HCT116 (cell line): ENCODE results near the gene LMAN2L. TPM values are rescaled to one million over a fixed set of nuclear protein-coding genes. Genes with fewer than 3 reads are reported as not detected.

Experiments
- ATAC-seq: fragments of 200-7000 bp; cut with Tn5 transposase; 2 replicates; pipeline ENCODE4 v1.9.1; 2020; ENCODE audit warnings: mild to moderate bottlenecking, moderate library complexity
- BruUV-seq: library from RNA; stranded (reverse); fragments of 400-500 nt; replicated peaks from 2 replicates; lab custom pipeline; 2021; lab: Mats Ljungman, UMichigan
- CTCF ChIA-PET: fragments of 300-600 bp; sonication (Branson Sonifier 250); formaldehyde crosslinking; loops from one replicate; lab custom pipeline; 2021; ENCODE audit warnings: antibody characterized with exemption; lab: Charles Lee
- POLR2A ChIA-PET: fragments of 300-600, 350-600 bp; sonication (Branson Sonifier 250); formaldehyde crosslinking; loops from one replicate; lab custom pipeline; 2021; ENCODE audit warnings: antibody characterized with exemption; lab: Charles Lee
- RAD21 ChIA-PET, 2 experiments: fragments of 300-600 bp; sonication (Branson Sonifier 250); formaldehyde crosslinking; loops; one replicate each; lab custom pipeline; 2023; ENCODE audit warnings: low total read pairs in 2 of 2; ENCODE audit not compliant: uncharacterized antibody in 2 of 2, unreplicated experiment in 2 of 2, low non-redundant PET in 1 of 2; lab: Charles Lee
- DNase-seq: peaks from one replicate; pipeline ENCODE4 v3.0.0-alpha.2; 2010; ENCODE audit warnings: low read depth, low spot score
- H2AFZ ChIP-seq: fragments of 200-600 bp; shearing (Covaris generic), sonication (generic); 2 replicates; pipeline ENCODE4 v1.6.1; 2017; ENCODE audit warnings: low read depth, mixed run types, mixed read lengths, antibody characterized with exemption, low read length; ENCODE audit not compliant: poor library complexity, severe bottlenecking
- H3K27ac ChIP-seq: 2 replicates; pipeline ENCODE4 v1.5.1; 2012; ENCODE audit warnings: low read depth, low read length
- H3K27me3 ChIP-seq: fragments of 200-600 bp; sonication (generic); 2 replicates; pipeline ENCODE4 v1.6.1; 2016; ENCODE audit warnings: mixed run types, low read length, mixed read lengths; ENCODE audit not compliant: insufficient read depth
- H3K36me3 ChIP-seq, 2 experiments: fragments of 200-500 bp in 1 of 2; fragments of 200-600 bp in 1 of 2; sonication (Bioruptor generic) in 1 of 2; sonication (generic) in 1 of 2; 2 replicates each; pipeline versions ENCODE4 v1.5.1 to v1.6.1; 2014 to 2016; ENCODE audit warnings: low read length in 2 of 2, inconsistent platforms in 1 of 2, mixed read lengths in 1 of 2, mixed run types in 1 of 2; ENCODE audit not compliant: insufficient read depth in 2 of 2, control insufficient read depth in 1 of 2
- H3K4me1 ChIP-seq, 2 experiments: fragments of 200-600 bp in 1 of 2; sonication (generic) in 1 of 2; 2 replicates each; pipeline versions ENCODE4 v1.5.1 to v1.6.1; 2012 to 2017; ENCODE audit warnings: low read length in 2 of 2, inconsistent platforms in 1 of 2, mild to moderate bottlenecking in 1 of 2, mixed read lengths in 1 of 2, mixed run types in 1 of 2, moderate library complexity in 1 of 2; ENCODE audit not compliant: insufficient read depth in 2 of 2, control insufficient read depth in 1 of 2
- H3K4me2 ChIP-seq: fragments of 200-600 bp; sonication (generic); 2 replicates; pipeline ENCODE4 v1.6.1; 2017; ENCODE audit warnings: mixed run types, low read length, mixed read lengths
- H3K4me3 ChIP-seq, 2 experiments: fragments of 200-600 bp in 1 of 2; sonication (generic) in 1 of 2; replicated peaks in 1 of 2; 2 replicates each; pipeline ENCODE4 v1.5.1; 2011 to 2016; ENCODE audit warnings: low read length in 2 of 2, control low read depth in 1 of 2, low read depth in 1 of 2, mild to moderate bottlenecking in 1 of 2, mixed read lengths in 1 of 2, mixed run types in 1 of 2
- H3K79me2 ChIP-seq: fragments of 200-600 bp; sonication (generic); 2 replicates; pipeline ENCODE4 v1.6.1; 2017; ENCODE audit warnings: mild to moderate bottlenecking, mixed run types, low read length, moderate library complexity, mixed read lengths; ENCODE audit not compliant: insufficient read depth
- H3K9ac ChIP-seq: fragments of 200-600 bp; sonication (generic); 2 replicates; pipeline ENCODE4 v1.6.1; 2016; ENCODE audit warnings: low read length, mixed read lengths
- H3K9me2 ChIP-seq: fragments of 200-600 bp; sonication (generic), shearing (Covaris generic); 2 replicates; pipeline ENCODE4 v1.6.1; 2017; ENCODE audit warnings: mixed run types, mild to moderate bottlenecking, moderate library complexity; ENCODE audit not compliant: insufficient read depth
- H3K9me3 ChIP-seq, 2 experiments: fragments of 200-500 bp in 1 of 2; fragments of 200-600 bp in 1 of 2; sonication (Bioruptor generic) in 1 of 2; sonication (generic) in 1 of 2; 2 replicates each; pipeline ENCODE4 v1.6.1; 2014 to 2017; ENCODE audit warnings: low read length in 2 of 2, mixed read lengths in 2 of 2, inconsistent platforms in 1 of 2, low read depth in 1 of 2, mild to moderate bottlenecking in 1 of 2, mixed run types in 1 of 2, moderate library complexity in 1 of 2; ENCODE audit not compliant: control insufficient read depth in 1 of 2, insufficient read depth in 1 of 2
- H4K20me1 ChIP-seq: fragments of 200-600 bp; sonication (generic), shearing (Covaris generic); 2 replicates; pipeline ENCODE4 v1.6.1; 2017; ENCODE audit warnings: mixed run types, mild to moderate bottlenecking, moderate library complexity; ENCODE audit not compliant: insufficient read depth
- CBX3 ChIP-seq: IDR thresholded peaks from 2 replicates; pipeline ENCODE4 v1.6.1; 2012; ENCODE audit warnings: low read depth
- CEBPB ChIP-seq: IDR thresholded peaks from 2 replicates; pipeline ENCODE4 v1.6.1; 2012; ENCODE audit warnings: low read depth
- EGR1 ChIP-seq: IDR thresholded peaks from 2 replicates; pipeline ENCODE4 v1.6.1; 2012; ENCODE audit warnings: low read depth
- EZH2 ChIP-seq: fragments of 200-600 bp; sonication (generic); IDR thresholded peaks from 2 replicates; pipeline ENCODE4 v1.6.1; 2017; ENCODE audit warnings: antibody characterized with exemption, mixed run types
- EZH2phosphoT487 ChIP-seq: fragments of 200-600 bp; IDR thresholded peaks from 2 replicates; pipeline ENCODE4 v1.6.1; 2018; ENCODE audit warnings: antibody characterized with exemption, borderline replicate concordance
- FOSL1 ChIP-seq: IDR thresholded peaks from 2 replicates; pipeline ENCODE4 v1.6.1; 2012; ENCODE audit warnings: low read depth
- SIN3A ChIP-seq: IDR thresholded peaks from 2 replicates; pipeline ENCODE4 v1.6.1; 2012; ENCODE audit warnings: low read depth
- SP1 ChIP-seq: IDR thresholded peaks from 2 replicates; pipeline ENCODE4 v1.6.1; 2012; ENCODE audit warnings: low read depth
- ZFX ChIP-seq: fragments of 450-650 bp; IDR thresholded peaks from 2 replicates; pipeline ENCODE4 v1.6.1; 2017
- intact Hi-C: fragments of 100-400 bp; cut with micrococcal nuclease; formaldehyde crosslinking; loops from 2 replicates; pipeline ENCODE4 v1.10.0; 2022
- total RNA-seq: library from RNA; stranded (reverse); gene quantifications from one replicate; pipeline ENCODE4 v1.2.1, GENCODE V29; 2021; ENCODE audit not compliant: unreplicated experiment

The LMAN2L gene
- total RNA-seq, 1 experiment from 2014 or later: 15.2 TPM

DNA sequence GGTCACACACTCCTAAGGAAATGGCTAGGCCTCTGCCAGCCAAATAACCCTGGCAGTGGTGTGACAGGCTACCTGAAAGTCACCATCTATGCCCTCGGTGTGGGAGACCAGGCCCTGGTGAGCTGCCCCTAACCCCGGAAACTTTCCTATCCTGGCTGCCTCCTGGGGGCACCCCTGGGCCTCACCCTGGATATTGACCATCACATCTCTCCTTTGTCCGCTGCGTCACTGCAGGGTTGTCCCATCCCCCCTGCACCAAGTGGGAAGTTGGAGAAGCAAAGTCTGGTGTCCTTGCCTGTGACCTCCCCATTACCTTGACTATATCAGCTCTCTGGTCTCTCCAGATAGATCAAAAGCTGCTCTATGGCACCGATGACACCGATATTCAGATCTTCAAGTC, 78.5 kb downstream of the LMAN2L start:
- BruUV-seq: no TSS peak
- Histone ChIP-seq H3K36me3 (no peaks in the 10 kb centered on the region), H3K79me2 (no peaks in the 10 kb centered on the region), H3K4me3 (no peak overlapping the region), H2AFZ (no peak overlapping the region), H3K27ac (no peak overlapping the region), H4K20me1 (no peaks in the 10 kb centered on the region), H3K4me2 (no peak overlapping the region), H3K9me2 (no peaks in the 10 kb centered on the region), H3K9ac (no peak overlapping the region), H3K4me1 (peaks cover 11 to 12% of the 10 kb centered on the region in 2 experiments), H3K9me3 (0 out of 4 replicates have a peak, but pooled peaks cover 0 to 4% of the 10 kb centered on the region in 2 experiments), H3K27me3 (no peaks in the 10 kb centered on the region)
- TF ChIP-seq EZH2phosphoT487 (no peak), SP1 (no peak), ZFX (no peak), SIN3A (no peak), EZH2 (no peak), EGR1 (no peak), CEBPB (no peak), FOSL1 (no peak)
- POLR2A ChIA-PET: no interaction called here
- RAD21 ChIA-PET: no interaction called here
- CTCF ChIA-PET: no interaction called here
- intact Hi-C loops: no loop called here
- no peak for ATAC-seq
- DNase-seq: no peak

DNA sequence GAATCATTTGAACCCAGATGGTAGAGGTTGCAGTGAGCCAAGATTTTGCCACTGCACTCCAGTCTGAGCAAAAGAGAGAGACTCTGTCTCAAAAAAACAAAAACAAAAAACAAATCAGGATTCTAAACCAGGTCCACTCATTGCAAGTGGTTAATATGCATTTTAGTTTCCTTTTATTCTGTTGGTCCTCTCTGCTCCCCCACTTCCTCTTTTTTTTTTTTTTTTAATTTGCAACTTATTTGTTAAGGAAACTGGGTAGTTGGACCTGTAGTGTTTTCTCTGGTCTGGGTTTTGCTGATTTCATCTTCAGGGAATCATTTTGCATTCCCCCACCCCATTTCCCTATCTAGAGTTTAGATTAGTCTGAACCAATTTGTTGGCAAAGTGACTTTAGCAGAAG, 83.3 kb downstream of the LMAN2L start:
- Histone ChIP-seq H2AFZ (no peak overlapping the region), H3K79me2 (no peaks in the 10 kb centered on the region), H3K9me3 (no peaks in the 10 kb centered on the region), H3K4me1 (no peaks in the 10 kb centered on the region), H3K9me2 (no peaks in the 10 kb centered on the region), H3K4me2 (no peak overlapping the region), H3K9ac (no peak overlapping the region), H3K27ac (no peak overlapping the region), H3K4me3 (no peak overlapping the region), H3K36me3 (no peaks in the 10 kb centered on the region), H4K20me1 (no peaks in the 10 kb centered on the region), H3K27me3 (no peaks in the 10 kb centered on the region)
- ATAC-seq (no peak), DNase-seq (no peak)
- BruUV-seq: no TSS peak
- TF ChIP-seq CEBPB (no peak), CBX3 (no peak)
- ChIA-PET POLR2A (no interaction called here), CTCF (no interaction called here), RAD21 (no interaction called here)
- intact Hi-C loops: no loop called here

Other genes with a start within 250 kb of the LMAN2L start
- not detected for gene NEURL3, start 234.7 kb downstream of the LMAN2L start, total RNA-seq
- gene ARID5A, start 203.3 kb downstream of the LMAN2L start, total RNA-seq: 8.2 TPM
- gene KANSL3, start 101.8 kb downstream of the LMAN2L start, total RNA-seq: 35.8 TPM
- gene FER1L5, start 97.3 kb downstream of the LMAN2L start, total RNA-seq: 0.91 TPM
- 7.9 TPM for gene CNNM4, start 20.8 kb upstream of the LMAN2L start, total RNA-seq
- 31.1 TPM for gene CNNM3, start 76.2 kb upstream of the LMAN2L start, total RNA-seq
- gene ANKRD23, start 104.0 kb upstream of the LMAN2L start, total RNA-seq: 1.4 TPM
- 24.2 TPM for gene ANKRD39, start 118.0 kb upstream of the LMAN2L start, total RNA-seq
- gene SEMA4C, start 130.0 kb upstream of the LMAN2L start, total RNA-seq: 25.4 TPM
- gene FAM178B, start 246.5 kb upstream of the LMAN2L start, total RNA-seq: not detected